GM23338 (cell line): ENCODE results near the gene PLET1. TPM values are rescaled to one million over a fixed set of nuclear protein-coding genes. Genes with fewer than 3 reads are reported as not detected.

ENCODE experiments used
- ATAC-seq: fragments of 200-7000 bp; cut with Tn5 transposase; 3 replicates; pipeline ENCODE4 v1.9.1; 2020
- DNase-seq: peaks from one replicate; pipeline ENCODE4 v3.0.0-alpha.2; 2015; ENCODE audit warnings: low spot score
- H2AFZ ChIP-seq: fragments of 200-600 bp; sonication (generic); 2 replicates; pipeline ENCODE4 v1.8.0; 2016; ENCODE audit warnings: antibody characterized with exemption, mild to moderate bottlenecking, moderate library complexity
- H3F3A ChIP-seq: fragments of 200-600 bp; sonication (generic); replicated peaks from 2 replicates; pipeline ENCODE4 v1.8.0; 2017; ENCODE audit warnings: antibody characterized with exemption, mixed run types, low read depth
- H3K27ac ChIP-seq: fragments of 200-600 bp; sonication (generic); 2 replicates; pipeline ENCODE4 v1.6.1; 2016; ENCODE audit warnings: low read depth
- H3K27me3 ChIP-seq: fragments of 200-600 bp; sonication (generic); 2 replicates; pipeline ENCODE4 v1.8.0; 2016; ENCODE audit warnings: mild to moderate bottlenecking, mixed run types, moderate library complexity; ENCODE audit not compliant: insufficient read depth
- H3K36me3 ChIP-seq: fragments of 200-600 bp; sonication (generic); 2 replicates; pipeline ENCODE4 v1.8.0; 2016; ENCODE audit warnings: mild to moderate bottlenecking; ENCODE audit not compliant: insufficient read depth
- H3K4me1 ChIP-seq: fragments of 200-600 bp; sonication (generic); 2 replicates; pipeline ENCODE4 v1.8.0; 2016; ENCODE audit warnings: mild to moderate bottlenecking, moderate library complexity; ENCODE audit not compliant: insufficient read depth
- H3K4me2 ChIP-seq: fragments of 200-600 bp; sonication (generic); 2 replicates; pipeline ENCODE4 v1.7.1; 2017; ENCODE audit warnings: mixed run types
- H3K4me3 ChIP-seq: fragments of 200-600 bp; sonication (generic); 2 replicates; pipeline ENCODE4 v1.6.1; 2016; ENCODE audit warnings: mixed run types
- H3K79me2 ChIP-seq: fragments of 200-600 bp; sonication (generic); replicated peaks from 2 replicates; pipeline ENCODE4 v1.8.0; 2017; ENCODE audit warnings: mild to moderate bottlenecking; ENCODE audit not compliant: insufficient read depth
- H3K9me2 ChIP-seq: fragments of 200-600 bp; sonication (generic); 2 replicates; pipeline ENCODE4 v1.8.0; 2017; ENCODE audit not compliant: insufficient read depth
- H4K20me1 ChIP-seq: fragments of 200-600 bp; sonication (generic); replicated peaks from 2 replicates; pipeline ENCODE4 v1.8.0; 2017; ENCODE audit warnings: mild to moderate bottlenecking; ENCODE audit not compliant: insufficient read depth
- H3K27ac Mint-ChIP-seq: 2 replicates; pipeline ENCODE4 v1.8.0; 2020; ENCODE audit warnings: inconsistent platforms, mild to moderate bottlenecking, moderate library complexity, mixed read lengths
- H3K27me3 Mint-ChIP-seq: 3 replicates; pipeline ENCODE4 v1.8.0; 2022; ENCODE audit warnings: low read depth, mild to moderate bottlenecking, moderate library complexity, mixed read lengths, inconsistent platforms; ENCODE audit not compliant: insufficient read depth, poor library complexity
- H3K36me3 Mint-ChIP-seq: 3 replicates; pipeline ENCODE4 v1.8.0; 2021; ENCODE audit warnings: low read depth, mild to moderate bottlenecking, inconsistent platforms, moderate library complexity, mixed read lengths
- H3K4me1 Mint-ChIP-seq: 3 replicates; pipeline ENCODE4 v1.8.0; 2020; ENCODE audit warnings: mild to moderate bottlenecking, inconsistent platforms, mixed read lengths
- H3K4me3 Mint-ChIP-seq: 3 replicates; pipeline ENCODE4 v1.8.0; 2021; ENCODE audit warnings: moderate library complexity, mild to moderate bottlenecking, inconsistent platforms, mixed read lengths
- H3K9me3 Mint-ChIP-seq: 3 replicates; pipeline ENCODE4 v1.8.0; 2020; ENCODE audit warnings: moderate library complexity, mild to moderate bottlenecking, inconsistent platforms, mixed read lengths
- ETS1 ChIP-seq: IDR thresholded peaks from 2 replicates; pipeline ENCODE4 v1.6.1; 2016; ENCODE audit warnings: antibody characterized with exemption
- EZH2phosphoT487 ChIP-seq: fragments of 200-600 bp; sonication (generic); IDR thresholded peaks from one replicate; pipeline ENCODE4 v1.8.1; 2018; ENCODE audit warnings: antibody characterized with exemption; ENCODE audit not compliant: unreplicated experiment
- JUNB ChIP-seq: IDR thresholded peaks from one replicate; pipeline ENCODE4 v1.6.1; 2016; ENCODE audit warnings: antibody characterized with exemption; ENCODE audit not compliant: unreplicated experiment
- POLR2AphosphoS5 ChIP-seq: IDR thresholded peaks from 2 replicates; pipeline ENCODE4 v1.6.1; 2016; ENCODE audit warnings: antibody characterized with exemption, low read depth
- STAT1 ChIP-seq: IDR thresholded peaks from one replicate; pipeline ENCODE4 v1.6.1; 2016; ENCODE audit warnings: antibody characterized with exemption; ENCODE audit not compliant: unreplicated experiment
- ZNF114 ChIP-seq: fragments of 250-450 bp; sonication (Bioruptor Pico); IDR thresholded peaks from 2 replicates; pipeline ENCODE4 v1.5.0; 2020; ENCODE audit warnings: mild to moderate bottlenecking, moderate library complexity
- polyA plus RNA-seq: library from polyadenylated mRNA; unstranded; fragments of >200 nt; fragmentation: Nextera tagmentation; extraction: Ambion mirVana; gene quantifications from 2 replicates; pipeline ENCODE4 v1.2.1, GENCODE V29; 2016
- total RNA-seq: library from RNA; depleted of rRNA; stranded (reverse); fragments of >200 nt; shearing (Covaris generic); gene quantifications from 2 replicates; pipeline ENCODE4 v1.2.3, GENCODE V29; 2014
- TF ChIP-seq, protein P1 (sequence below): fragments of 250-450 bp; sonication (Bioruptor Pico); IDR thresholded peaks from 2 replicates; pipeline ENCODE4 v1.5.0; 2020; ENCODE audit warnings: mild to moderate bottlenecking, moderate library complexity

PLET1 gene
- total and polyA plus RNA-seq, 2 experiments from 2014 or later = not detected

DNA sequence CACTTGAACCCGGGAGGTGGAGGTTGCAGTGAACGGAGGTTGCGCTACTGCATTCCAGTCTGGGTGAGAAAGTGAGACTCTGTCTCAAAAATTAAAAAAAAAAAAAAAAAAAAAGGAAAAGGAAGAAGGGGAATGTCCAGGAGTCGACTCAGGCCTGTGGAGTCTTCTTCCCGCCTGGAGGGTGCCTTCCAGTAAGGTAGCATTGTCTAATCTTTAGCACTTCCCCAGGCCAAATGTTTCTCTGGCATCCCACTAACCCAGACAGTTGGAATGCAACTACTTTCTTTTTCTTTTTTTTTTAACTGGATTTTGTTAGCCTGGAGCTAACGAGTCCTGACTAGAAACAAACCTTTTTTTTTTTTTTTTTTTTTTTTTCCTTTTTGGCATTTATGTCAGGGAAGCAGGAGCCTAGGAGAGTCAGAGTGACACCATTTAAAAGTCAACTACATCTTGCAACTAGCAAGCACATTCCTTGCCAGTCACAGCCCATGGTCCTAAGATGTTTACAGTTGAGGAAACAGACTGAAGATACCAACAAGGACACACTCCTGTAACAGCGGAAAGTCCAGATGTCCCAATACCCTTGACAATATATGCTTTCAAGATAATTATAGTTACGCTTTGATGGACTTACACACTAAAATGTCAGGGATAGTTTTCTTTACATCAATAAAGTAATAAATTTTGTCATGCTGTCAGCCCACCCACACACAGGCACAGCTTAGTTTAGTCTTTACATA lies 10.6 kb downstream of the PLET1 start (continued):
- TF ChIP-seq, protein P1, sequence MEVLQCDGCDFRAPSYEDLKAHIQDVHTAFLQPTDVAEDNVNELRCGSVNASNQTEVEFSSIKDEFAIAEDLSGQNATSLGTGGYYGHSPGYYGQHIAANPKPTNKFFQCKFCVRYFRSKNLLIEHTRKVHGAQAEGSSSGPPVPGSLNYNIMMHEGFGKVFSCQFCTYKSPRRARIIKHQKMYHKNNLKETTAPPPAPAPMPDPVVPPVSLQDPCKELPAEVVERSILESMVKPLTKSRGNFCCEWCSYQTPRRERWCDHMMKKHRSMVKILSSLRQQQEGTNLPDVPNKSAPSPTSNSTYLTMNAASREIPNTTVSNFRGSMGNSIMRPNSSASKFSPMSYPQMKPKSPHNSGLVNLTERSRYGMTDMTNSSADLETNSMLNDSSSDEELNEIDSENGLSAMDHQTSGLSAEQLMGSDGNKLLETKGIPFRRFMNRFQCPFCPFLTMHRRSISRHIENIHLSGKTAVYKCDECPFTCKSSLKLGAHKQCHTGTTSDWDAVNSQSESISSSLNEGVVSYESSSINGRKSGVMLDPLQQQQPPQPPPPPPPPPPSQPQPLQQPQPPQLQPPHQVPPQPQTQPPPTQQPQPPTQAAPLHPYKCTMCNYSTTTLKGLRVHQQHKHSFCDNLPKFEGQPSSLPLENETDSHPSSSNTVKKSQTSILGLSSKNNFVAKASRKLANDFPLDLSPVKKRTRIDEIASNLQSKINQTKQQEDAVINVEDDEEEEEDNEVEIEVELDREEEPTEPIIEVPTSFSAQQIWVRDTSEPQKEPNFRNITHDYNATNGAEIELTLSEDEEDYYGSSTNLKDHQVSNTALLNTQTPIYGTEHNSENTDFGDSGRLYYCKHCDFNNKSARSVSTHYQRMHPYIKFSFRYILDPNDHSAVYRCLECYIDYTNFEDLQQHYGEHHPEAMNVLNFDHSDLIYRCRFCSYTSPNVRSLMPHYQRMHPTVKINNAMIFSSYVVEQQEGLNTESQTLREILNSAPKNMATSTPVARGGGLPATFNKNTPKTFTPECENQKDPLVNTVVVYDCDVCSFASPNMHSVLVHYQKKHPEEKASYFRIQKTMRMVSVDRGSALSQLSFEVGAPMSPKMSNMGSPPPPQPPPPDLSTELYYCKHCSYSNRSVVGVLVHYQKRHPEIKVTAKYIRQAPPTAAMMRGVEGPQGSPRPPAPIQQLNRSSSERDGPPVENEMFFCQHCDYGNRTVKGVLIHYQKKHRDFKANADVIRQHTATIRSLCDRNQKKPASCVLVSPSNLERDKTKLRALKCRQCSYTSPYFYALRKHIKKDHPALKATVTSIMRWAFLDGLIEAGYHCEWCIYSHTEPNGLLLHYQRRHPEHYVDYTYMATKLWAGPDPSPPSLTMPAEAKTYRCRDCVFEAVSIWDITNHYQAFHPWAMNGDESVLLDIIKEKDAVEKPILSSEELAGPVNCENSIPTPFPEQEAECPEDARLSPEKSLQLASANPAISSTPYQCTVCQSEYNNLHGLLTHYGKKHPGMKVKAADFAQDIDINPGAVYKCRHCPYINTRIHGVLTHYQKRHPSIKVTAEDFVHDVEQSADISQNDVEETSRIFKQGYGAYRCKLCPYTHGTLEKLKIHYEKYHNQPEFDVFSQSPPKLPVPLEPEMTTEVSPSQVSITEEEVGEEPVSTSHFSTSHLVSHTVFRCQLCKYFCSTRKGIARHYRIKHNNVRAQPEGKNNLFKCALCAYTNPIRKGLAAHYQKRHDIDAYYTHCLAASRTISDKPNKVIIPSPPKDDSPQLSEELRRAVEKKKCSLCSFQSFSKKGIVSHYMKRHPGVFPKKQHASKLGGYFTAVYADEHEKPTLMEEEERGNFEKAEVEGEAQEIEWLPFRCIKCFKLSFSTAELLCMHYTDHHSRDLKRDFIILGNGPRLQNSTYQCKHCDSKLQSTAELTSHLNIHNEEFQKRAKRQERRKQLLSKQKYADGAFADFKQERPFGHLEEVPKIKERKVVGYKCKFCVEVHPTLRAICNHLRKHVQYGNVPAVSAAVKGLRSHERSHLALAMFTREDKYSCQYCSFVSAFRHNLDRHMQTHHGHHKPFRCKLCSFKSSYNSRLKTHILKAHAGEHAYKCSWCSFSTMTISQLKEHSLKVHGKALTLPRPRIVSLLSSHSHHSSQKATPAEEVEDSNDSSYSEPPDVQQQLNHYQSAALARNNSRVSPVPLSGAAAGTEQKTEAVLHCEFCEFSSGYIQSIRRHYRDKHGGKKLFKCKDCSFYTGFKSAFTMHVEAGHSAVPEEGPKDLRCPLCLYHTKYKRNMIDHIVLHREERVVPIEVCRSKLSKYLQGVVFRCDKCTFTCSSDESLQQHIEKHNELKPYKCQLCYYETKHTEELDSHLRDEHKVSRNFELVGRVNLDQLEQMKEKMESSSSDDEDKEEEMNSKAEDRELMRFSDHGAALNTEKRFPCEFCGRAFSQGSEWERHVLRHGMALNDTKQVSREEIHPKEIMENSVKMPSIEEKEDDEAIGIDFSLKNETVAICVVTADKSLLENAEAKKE (CRISPR knock-in tag) = no peak
- no peak for TF ChIP-seq JUNB
- TF ChIP-seq ZNF114 = no peak
- TF ChIP-seq POLR2AphosphoS5 = no peak
- no peak for TF ChIP-seq STAT1
- no peak for TF ChIP-seq ETS1

GRCh38 chr11:112248201-112248600 lies 12.5 kb downstream of the PLET1 start:
- Mint-ChIP-seq H3K27ac (no peak overlapping the region), H3K36me3 (peaks cover 9% of the 10 kb centered on the region; the same call in 2 of the 3 replicates), H3K27me3 (no peaks in the 10 kb centered on the region), H3K4me3 (no peak overlapping the region), H3K4me1 (no peaks in the 10 kb centered on the region), H3K9me3 (peaks cover 9% of the 10 kb centered on the region; the same call in 2 of the 3 replicates)
- Histone ChIP-seq H3K4me1 (no peaks in the 10 kb centered on the region), H3K4me2 (no peak overlapping the region), H3K4me3 (no peak overlapping the region), H3K27me3 (no peaks in the 10 kb centered on the region), H3K36me3 (no peaks in the 10 kb centered on the region), H3K79me2 (no peaks in the 10 kb centered on the region), H4K20me1 (no peaks in the 10 kb centered on the region), H2AFZ (no peak overlapping the region), H3F3A (no peaks in the 10 kb centered on the region), H3K27ac (no peak overlapping the region), H3K9me2 (no peaks in the 10 kb centered on the region)
- ATAC-seq = no peak
- no peak for DNase-seq
- TF ChIP-seq, protein P1 (CRISPR knock-in tag) = no peak
- TF ChIP-seq EZH2phosphoT487 (no peak), ZNF114 (no peak)
